HFF-Myc (cell line): ENCODE data around the gene CLEC4D.
"Not testable (repeated sequence)": the region's sequence is repeated elsewhere in the genome, so short reads cannot be mapped to it uniquely, and the experiment has no call there.

Experiments
- DNase-seq: peaks from one replicate; pipeline ENCODE4 v3.0.0-alpha.2; 2011; ENCODE audit warnings: low read depth; ENCODE audit errors: extremely low read depth
- H3K4me3 ChIP-seq: replicated peaks from 2 replicates; pipeline ENCODE4 v1.5.1; 2011; ENCODE audit warnings: low read depth, mild to moderate bottlenecking, control low read depth, low read length
- CTCF ChIP-seq: IDR thresholded peaks from 2 replicates; pipeline ENCODE4 v1.5.1; 2012; ENCODE audit warnings: mild to moderate bottlenecking, low read depth, low read length, control low read depth; ENCODE audit errors: missing control alignments

The CLEC4D gene

GRCh38 chr12:8483079-8483478 lies 30.2 kb upstream of the CLEC4D start:
- DNase-seq, result no peak
- TF ChIP-seq CTCF, result no peak
- no peak overlapping the region for H3K4me3 ChIP-seq

GRCh38 chr12:8491646-8492530 lies 21.4 kb upstream of the CLEC4D start:
- no peak for TF ChIP-seq CTCF
- no peak overlapping the region for H3K4me3 ChIP-seq
- no peak for DNase-seq

- DNase-seq, result no peak
- no peak for TF ChIP-seq CTCF
- no peak overlapping the region for H3K4me3 ChIP-seq
These were observed 20.2 kb upstream of the CLEC4D start for GRCh38 chr12:8493084-8493483.

GRCh38 chr12:8495671-8496070 lies 17.6 kb upstream of the CLEC4D start:
- not testable (repeated sequence) for H3K4me3 ChIP-seq

GRCh38 chr12:8496074-8496473 lies 17.2 kb upstream of the CLEC4D start:
- DNase-seq, H3K4me3 ChIP-seq: not testable (repeated sequence)

More at GRCh38 chr12:8495671-8496070, 17.6 kb upstream of the CLEC4D start:
- DNase-seq, result not testable (repeated sequence)

GRCh38 chr12:8499616-8500015 lies 13.7 kb upstream of the CLEC4D start:
- no peak for DNase-seq
- no peak overlapping the region for H3K4me3 ChIP-seq
- no peak for TF ChIP-seq CTCF

GRCh38 chr12:8501720-8502119 lies 11.6 kb upstream of the CLEC4D start:
- no peak for TF ChIP-seq CTCF

GRCh38 chr12:8504351-8504750 lies 9.0 kb upstream of the CLEC4D start:
- H3K4me3 ChIP-seq, result no peak overlapping the region
- TF ChIP-seq CTCF, result no peak
- no peak for DNase-seq

More at GRCh38 chr12:8501720-8502119, 11.6 kb upstream of the CLEC4D start:
- H3K4me3 ChIP-seq, result no peak overlapping the region
- DNase-seq, result no peak
